Left ventricle myocardium inferior (tissue), 1 donor: Measurements from ENCODE around the gene PKIG. TPM values are rescaled to one million over a fixed set of nuclear protein-coding genes. Genes with fewer than 3 reads are reported as not detected.

ENCODE experiments used
- DNase-seq: peaks from one replicate; pipeline ENCODE4 v3.0.0-alpha.2; 2020
- H3K27ac ChIP-seq: fragments of 200-600 bp; replicated peaks from 2 replicates; pipeline ENCODE4 v1.8.0; 2021
- H3K27me3 ChIP-seq: fragments of 200-600 bp; 2 replicates; pipeline ENCODE4 v1.8.0; 2021; ENCODE audit warnings: low read depth
- H3K36me3 ChIP-seq: fragments of 200-600 bp; 2 replicates; pipeline ENCODE4 v1.8.0; 2021
- H3K4me1 ChIP-seq: fragments of 200-600 bp; 2 replicates; pipeline ENCODE4 v1.8.0; 2021
- H3K4me3 ChIP-seq: fragments of 200-600 bp; 2 replicates; pipeline ENCODE4 v1.8.0; 2021; ENCODE audit warnings: mild to moderate bottlenecking, moderate library complexity
- H3K9me3 ChIP-seq: fragments of 200-600 bp; replicated peaks from 2 replicates; pipeline ENCODE4 v1.8.0; 2021
- intact Hi-C: fragments of 100-400 bp; cut with micrococcal nuclease; formaldehyde crosslinking; loops from one replicate; pipeline ENCODE4 v1.11.0; 2022
- total RNA-seq: library from RNA; stranded (reverse); fragmentation: NEBNext Ultra II Directional; extraction: Animal tissue kit (Norgen Biotek cat#: 25700); gene quantifications from one replicate; pipeline ENCODE4 v1.2.1, GENCODE V29; 2021
- TF ChIP-seq, protein P1 (sequence below): fragments of 200-600 bp; IDR thresholded peaks from 2 replicates; pipeline ENCODE4 v1.8.0; 2021; ENCODE audit warnings: antibody characterized with exemption, mild to moderate bottlenecking, borderline replicate concordance
- donor health status: DM: no; HTN: yes; CAD: no; lungs with severe emphysema.

PKIG gene
- total RNA-seq, 1 donor from 2014 or later = 172 TPM

DNA sequence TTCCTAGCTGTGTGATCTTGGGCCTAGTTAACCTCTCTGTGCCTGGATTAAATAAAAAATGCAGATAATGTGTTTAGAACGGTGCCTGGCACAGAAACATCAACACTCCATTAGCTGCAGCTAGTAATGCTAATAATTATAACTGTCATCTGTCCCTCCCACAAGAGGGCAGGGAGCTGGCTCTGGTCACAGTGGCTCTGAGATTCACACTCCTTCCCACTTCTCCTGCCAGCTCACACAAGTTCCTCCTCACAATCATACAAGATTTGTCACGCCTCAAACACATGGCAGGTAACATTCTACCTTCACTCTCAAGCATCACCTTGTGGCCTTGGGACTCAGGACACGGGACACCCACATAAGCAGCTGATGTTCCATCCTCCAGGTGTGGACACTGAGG lies 66.7 kb downstream of the PKIG start:
- no peaks in the 10 kb centered on the region for H3K27me3 ChIP-seq
- H3K27ac ChIP-seq = peak overlapping the region; percentile 36
- H3K4me1 ChIP-seq = peaks cover 84% of the 10 kb centered on the region
- no peaks in the 10 kb centered on the region for H3K9me3 ChIP-seq
- DNase-seq = no peak
- intact Hi-C loops = no loop called here
- TF ChIP-seq, protein P1, sequence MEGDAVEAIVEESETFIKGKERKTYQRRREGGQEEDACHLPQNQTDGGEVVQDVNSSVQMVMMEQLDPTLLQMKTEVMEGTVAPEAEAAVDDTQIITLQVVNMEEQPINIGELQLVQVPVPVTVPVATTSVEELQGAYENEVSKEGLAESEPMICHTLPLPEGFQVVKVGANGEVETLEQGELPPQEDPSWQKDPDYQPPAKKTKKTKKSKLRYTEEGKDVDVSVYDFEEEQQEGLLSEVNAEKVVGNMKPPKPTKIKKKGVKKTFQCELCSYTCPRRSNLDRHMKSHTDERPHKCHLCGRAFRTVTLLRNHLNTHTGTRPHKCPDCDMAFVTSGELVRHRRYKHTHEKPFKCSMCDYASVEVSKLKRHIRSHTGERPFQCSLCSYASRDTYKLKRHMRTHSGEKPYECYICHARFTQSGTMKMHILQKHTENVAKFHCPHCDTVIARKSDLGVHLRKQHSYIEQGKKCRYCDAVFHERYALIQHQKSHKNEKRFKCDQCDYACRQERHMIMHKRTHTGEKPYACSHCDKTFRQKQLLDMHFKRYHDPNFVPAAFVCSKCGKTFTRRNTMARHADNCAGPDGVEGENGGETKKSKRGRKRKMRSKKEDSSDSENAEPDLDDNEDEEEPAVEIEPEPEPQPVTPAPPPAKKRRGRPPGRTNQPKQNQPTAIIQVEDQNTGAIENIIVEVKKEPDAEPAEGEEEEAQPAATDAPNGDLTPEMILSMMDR = no peak
- no peaks in the 10 kb centered on the region for H3K36me3 ChIP-seq
- H3K4me3 ChIP-seq = peak overlapping the region; percentile 80

DNA sequence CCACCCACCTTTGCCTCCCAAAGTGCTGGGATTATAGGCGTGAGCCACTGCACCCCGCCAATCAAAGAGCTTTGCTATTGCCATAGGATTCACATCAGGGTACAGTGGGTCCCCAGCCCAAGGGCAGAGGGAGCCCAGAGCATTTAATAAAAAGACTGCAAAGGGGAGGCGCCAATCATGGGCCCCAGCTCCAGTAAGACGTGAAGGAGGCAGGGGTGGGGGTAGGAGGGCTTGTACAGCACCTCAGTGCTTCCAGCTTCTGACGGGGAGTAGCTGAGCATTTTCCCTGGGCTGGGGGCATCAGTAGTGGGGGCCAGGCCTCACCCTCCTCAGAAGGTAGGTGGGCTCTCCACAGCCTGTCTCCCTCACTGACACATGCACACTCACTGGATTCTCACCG lies 67.6 kb downstream of the PKIG start:
- intact Hi-C loops = no loop called here
- H3K27me3 ChIP-seq = no peaks in the 10 kb centered on the region

DNA sequence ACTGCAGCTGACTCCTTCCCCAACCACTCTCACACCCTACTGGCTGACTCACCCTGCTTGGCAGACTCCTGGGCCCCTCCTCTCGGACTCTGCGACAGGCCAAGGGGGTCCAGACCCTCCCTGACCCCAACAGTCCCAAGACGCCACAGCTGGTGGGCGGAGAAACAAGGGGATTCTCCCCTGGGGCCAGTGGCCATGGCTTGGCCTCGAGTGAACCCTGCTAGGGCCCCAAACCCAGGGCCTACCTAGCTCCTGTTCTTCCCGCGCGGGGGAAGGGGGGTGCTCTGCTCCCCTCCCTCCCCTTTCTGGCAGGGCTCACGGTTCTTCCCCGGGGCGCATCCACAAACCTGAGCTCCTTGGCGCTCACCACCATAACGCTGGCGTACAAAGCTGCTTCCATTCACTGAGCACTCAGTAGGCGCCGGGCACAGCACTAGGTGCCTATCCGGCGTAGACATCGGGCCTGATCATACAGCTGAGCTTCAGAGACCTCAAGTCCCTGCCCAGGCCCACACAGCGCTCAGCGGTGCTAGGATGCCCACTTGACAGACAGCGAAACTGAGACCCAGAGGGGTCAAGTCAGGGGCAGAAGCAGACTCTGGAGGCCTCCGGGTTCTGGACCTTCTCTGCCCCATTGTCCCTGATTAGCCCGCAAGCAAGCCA lies 68.5 kb downstream of the PKIG start:
- Histone ChIP-seq H3K4me3 (peak overlapping the region; percentile 80), H3K36me3 (no peaks in the 10 kb centered on the region), H3K9me3 (no peaks in the 10 kb centered on the region), H3K27me3 (no peaks in the 10 kb centered on the region), H3K4me1 (peaks cover 66% of the 10 kb centered on the region), H3K27ac (peak overlapping the region; percentile 95)
- TF ChIP-seq, protein P1 = no peak
- peak; percentile 47 for DNase-seq
- intact Hi-C loops = no loop called here

More for the DNA sequence above, 67.6 kb downstream of the PKIG start:
- Histone ChIP-seq H3K4me1 (peaks cover 76% of the 10 kb centered on the region), H3K4me3 (peak overlapping the region; percentile 80), H3K9me3 (no peaks in the 10 kb centered on the region), H3K36me3 (no peaks in the 10 kb centered on the region), H3K27ac (peak overlapping the region; percentile 95)
- TF ChIP-seq, protein P1 = no peak
- DNase-seq = no peak

- H3K4me1 ChIP-seq = peaks cover 62% of the 10 kb centered on the region
- no peaks in the 10 kb centered on the region for H3K27me3 ChIP-seq
- TF ChIP-seq, protein P1 = no peak
- no peak for DNase-seq
- no peaks in the 10 kb centered on the region for H3K9me3 ChIP-seq
- peak overlapping the region; percentile 80 for H3K4me3 ChIP-seq
- intact Hi-C loops = no loop called here
- H3K27ac ChIP-seq = peak overlapping the region; percentile 95
- H3K36me3 ChIP-seq = no peaks in the 10 kb centered on the region
Observed at GRCh38 chr20:44651434-44651683, 69.0 kb downstream of the PKIG start.

- peak; percentile 78 for DNase-seq
- intact Hi-C loops = no loop called here
Observed at GRCh38 chr20:44651684-44652423, 69.5 kb downstream of the PKIG start, which contains the start of gene ADA. ADA (minus strand) TSS chr20:44651699; CDS start chr20:44651607, 92 bp downstream.

More at GRCh38 chr20:44651684-44652423, 69.5 kb downstream of the PKIG start, which contains the start of gene ADA:
- TF ChIP-seq, protein P1 = peak; percentile 30
- peak within 1 kb of the TSS; percentile 80 for H3K4me3 ChIP-seq
- H3K4me1 ChIP-seq = peaks cover 57% of the 10 kb centered on the region
- H3K27ac ChIP-seq = peak within 1 kb of the TSS; percentile 95
- no peaks in the 10 kb centered on the region for H3K27me3 ChIP-seq
- H3K36me3 ChIP-seq = no peaks in the 10 kb centered on the region
- H3K9me3 ChIP-seq = no peaks in the 10 kb centered on the region
